ENCODE measurements around the gene LYRM1. TPM values are rescaled to one million over a fixed set of nuclear protein-coding genes. Genes with fewer than 3 reads are reported as not detected.

LYRM1 gene
- polyA plus RNA-seq, 1 of the 3 experiments (the other 2 are of a cell fraction) = 18.1 TPM

- H3K4me2 ChIP-seq = peak overlapping the region; percentile 57
- no peaks in the 10 kb centered on the region for H3K9me3 ChIP-seq
- ChIA-PET CTCF (interaction anchor here (0.7 kb wide), 1 partner anchor 21 kb away, joined by 3 read pairs; no protein-coding TSS in a partner anchor), POLR2A (no interaction called here)
- peaks cover 21% of the 10 kb centered on the region for H3F3A ChIP-seq (replicated peaks; ENCODE audit: insufficient read depth)
- H3K27ac ChIP-seq (ENCODE audit: low read depth in 2 of 2, low read length in 1 of 2) = peak overlapping the region; percentile 62 to 75
- 64% methylated on average over 5 of the region's 5 CpGs for WGBS (ENCODE audit: low lambda C conversion rate)
- peak overlapping the region; percentile 12; the same call in 1 of the 2 replicates for H3K9ac ChIP-seq
- no peak for DNase-seq
- no peaks in the 10 kb centered on the region for H3K36me3 ChIP-seq (replicated peaks in 1 of 2; ENCODE audit: control insufficient read depth in 1 of 2, insufficient read depth in 2 of 2, low read length in 1 of 2)
- no peaks in the 10 kb centered on the region for H3K9me2 ChIP-seq
- peaks cover 87% of the 10 kb centered on the region for H3K79me2 ChIP-seq (ENCODE audit: insufficient read depth)
- H2AFZ ChIP-seq (ENCODE audit: low read depth) = peak overlapping the region; percentile 50; the same call in 1 of the 2 replicates
- peaks cover 11 to 28% of the 10 kb centered on the region in 2 experiments; a peak in 3 of 4 replicates for H3K4me1 ChIP-seq (ENCODE audit: control insufficient read depth in 1 of 2, insufficient read depth in 2 of 2, low read depth in 1 of 2, low read length in 1 of 2)
- TF ChIP-seq EP300 (IDR thresholded peaks at IDR 0.05; ENCODE audit: borderline replicate concordance in 1 of 2, low read depth in 1 of 2, low read length in 1 of 2) (no peak), EZH2phosphoT487 (IDR thresholded peaks at IDR 0.05; ENCODE audit: borderline replicate concordance, low read depth) (no peak), TEAD4 (IDR thresholded peaks at IDR 0.05; ENCODE audit: borderline replicate concordance, insufficient read depth) (no peak), CTCF (IDR thresholded peaks at IDR 0.05) (no peak), NRF1 (IDR thresholded peaks at IDR 0.05; ENCODE audit: low read depth, low read length) (no peak), CHD2 (IDR thresholded peaks at IDR 0.05; ENCODE audit: low read length, partially characterized antibody) (no peak), GATA2 (CRISPR knock-in tag; IDR thresholded peaks at IDR 0.05) (no peak), TCF12 (IDR thresholded peaks at IDR 0.05) (no peak), MEF2A (IDR thresholded peaks at IDR 0.05; ENCODE audit: borderline replicate concordance, low read depth) (no peak), USF2 (IDR thresholded peaks at IDR 0.05; ENCODE audit: borderline replicate concordance, low read depth, low read length) (no peak), FOXM1 (IDR thresholded peaks at IDR 0.05; ENCODE audit: low read depth) (no peak), MAX (IDR thresholded peaks at IDR 0.05; ENCODE audit: low read depth) (no peak), PBX3 (IDR thresholded peaks at IDR 0.05) (no peak), FOSL2 (IDR thresholded peaks at IDR 0.05; ENCODE audit: borderline replicate concordance, low read depth) (no peak), POLR2AphosphoS5 (IDR thresholded peaks at IDR 0.05; ENCODE audit: low read depth, low read length) (no peak), YY1 (IDR thresholded peaks at IDR 0.05; ENCODE audit: low read depth) (no peak)
- peaks cover 7% of the 10 kb centered on the region; the same call in 1 of the 2 replicates for H4K20me1 ChIP-seq (ENCODE audit: insufficient read depth)
- H3K4me3 ChIP-seq (ENCODE audit: low read depth in 2 of 2, low read length in 1 of 2) = peak overlapping the region in 1 of 2 experiments; percentile 13; a peak in 1 of 4 replicates
- H3K27me3 ChIP-seq (ENCODE audit: insufficient read depth) = no peaks in the 10 kb centered on the region
These were observed 21.9 kb upstream of the LYRM1 start for GRCh38 chr16:20878682-20879147.
